Neutrophil (primary cell): ENCODE measurements around the gene FAHD1.

Experiments
- H3K27ac ChIP-seq: fragments of 200-600 bp; sonication (generic); 2 replicates; pipeline ENCODE4 v1.5.1; 2016; ENCODE audit warnings: mild to moderate bottlenecking, moderate library complexity
- H3K27me3 ChIP-seq: fragments of 200-600 bp; sonication (generic); 2 replicates; pipeline ENCODE4 v1.6.0; 2016; ENCODE audit warnings: mild to moderate bottlenecking
- H3K36me3 ChIP-seq: fragments of 200-600 bp; sonication (generic); 2 replicates; pipeline ENCODE4 v1.5.1; 2017
- H3K4me1 ChIP-seq, 2 experiments: fragments of 200-600 bp in 1 of 2; sonication (generic) in 1 of 2; 1 replicate in 1 of 2; 2 replicates in 1 of 2; pipeline versions ENCODE4 v1.5.1 to v1.6.1; 2013 to 2016; ENCODE audit warnings: low read depth in 1 of 2, low read length in 1 of 2, mild to moderate bottlenecking in 1 of 2, moderate library complexity in 1 of 2; ENCODE audit not compliant: control insufficient read depth in 1 of 2, insufficient read depth in 1 of 2
- H3K4me3 ChIP-seq, 2 experiments: fragments of 200-600 bp in 1 of 2; sonication (generic) in 1 of 2; 1 replicate in 1 of 2; 2 replicates in 1 of 2; pipeline ENCODE4 v1.5.1; 2013 to 2016; ENCODE audit warnings: low read depth in 1 of 2, low read length in 1 of 2, mild to moderate bottlenecking in 1 of 2, moderate library complexity in 1 of 2
- H3K9me3 ChIP-seq: fragments of 200-600 bp; sonication (generic); 2 replicates; pipeline ENCODE4 v1.5.1; 2016
- TF ChIP-seq, protein P1 (sequence below): fragments of 200-600 bp; sonication (generic); IDR thresholded peaks from 2 replicates; pipeline ENCODE4 v1.5.1; 2016; ENCODE audit warnings: antibody characterized with exemption

FAHD1 gene

DNA sequence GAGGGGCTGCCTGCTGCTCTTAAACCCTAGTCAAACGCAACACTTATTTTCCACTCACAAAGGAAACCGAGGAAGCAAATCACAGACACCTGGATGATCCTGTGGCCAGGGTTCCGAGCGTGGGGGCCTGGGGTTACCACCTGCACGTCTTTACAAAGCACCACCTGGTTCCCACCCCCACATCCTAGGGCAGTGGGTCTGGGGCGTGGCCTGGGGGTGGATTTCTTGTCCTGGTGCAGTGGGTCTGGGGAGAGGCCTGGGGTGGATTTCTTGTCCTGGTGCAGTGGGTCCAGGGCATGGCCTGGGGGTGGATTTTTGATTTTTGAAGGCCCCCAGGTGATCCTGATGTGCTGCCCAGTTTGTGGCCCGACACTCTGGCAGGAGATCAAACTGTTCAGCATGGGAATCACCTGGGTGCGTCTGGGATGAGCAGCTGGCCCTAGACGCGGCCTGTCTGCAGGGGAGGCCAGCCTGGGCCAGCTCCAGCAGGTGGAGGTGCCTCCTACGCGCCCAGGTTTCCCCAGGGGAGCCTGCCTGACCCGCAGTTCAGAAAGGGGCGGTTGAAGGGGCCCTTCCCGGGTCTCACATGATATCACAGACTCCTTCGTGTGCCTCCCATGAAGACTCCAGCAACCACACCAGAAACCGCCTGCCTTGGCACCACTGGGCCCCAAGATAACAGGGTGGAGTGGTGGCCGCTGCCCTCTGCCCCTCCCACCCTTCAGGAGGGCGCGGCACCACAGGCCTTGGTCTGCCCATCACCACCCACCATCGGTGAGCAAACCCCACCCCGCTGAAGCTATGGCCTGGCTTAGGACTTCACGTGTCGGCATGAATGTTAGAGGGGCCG lies 6.7 kb upstream of the FAHD1 start:
- H3K9me3 ChIP-seq: no peaks in the 10 kb centered on the region
- no peak overlapping the region for H3K4me3 ChIP-seq
- H3K36me3 ChIP-seq: peaks cover 74% of the 10 kb centered on the region
- H3K27ac ChIP-seq: no peak overlapping the region
- H3K4me1 ChIP-seq: peaks cover 3% of the 10 kb centered on the region in 2 experiments
- TF ChIP-seq, protein P1, sequence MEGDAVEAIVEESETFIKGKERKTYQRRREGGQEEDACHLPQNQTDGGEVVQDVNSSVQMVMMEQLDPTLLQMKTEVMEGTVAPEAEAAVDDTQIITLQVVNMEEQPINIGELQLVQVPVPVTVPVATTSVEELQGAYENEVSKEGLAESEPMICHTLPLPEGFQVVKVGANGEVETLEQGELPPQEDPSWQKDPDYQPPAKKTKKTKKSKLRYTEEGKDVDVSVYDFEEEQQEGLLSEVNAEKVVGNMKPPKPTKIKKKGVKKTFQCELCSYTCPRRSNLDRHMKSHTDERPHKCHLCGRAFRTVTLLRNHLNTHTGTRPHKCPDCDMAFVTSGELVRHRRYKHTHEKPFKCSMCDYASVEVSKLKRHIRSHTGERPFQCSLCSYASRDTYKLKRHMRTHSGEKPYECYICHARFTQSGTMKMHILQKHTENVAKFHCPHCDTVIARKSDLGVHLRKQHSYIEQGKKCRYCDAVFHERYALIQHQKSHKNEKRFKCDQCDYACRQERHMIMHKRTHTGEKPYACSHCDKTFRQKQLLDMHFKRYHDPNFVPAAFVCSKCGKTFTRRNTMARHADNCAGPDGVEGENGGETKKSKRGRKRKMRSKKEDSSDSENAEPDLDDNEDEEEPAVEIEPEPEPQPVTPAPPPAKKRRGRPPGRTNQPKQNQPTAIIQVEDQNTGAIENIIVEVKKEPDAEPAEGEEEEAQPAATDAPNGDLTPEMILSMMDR: no peak
- no peaks in the 10 kb centered on the region for H3K27me3 ChIP-seq

DNA sequence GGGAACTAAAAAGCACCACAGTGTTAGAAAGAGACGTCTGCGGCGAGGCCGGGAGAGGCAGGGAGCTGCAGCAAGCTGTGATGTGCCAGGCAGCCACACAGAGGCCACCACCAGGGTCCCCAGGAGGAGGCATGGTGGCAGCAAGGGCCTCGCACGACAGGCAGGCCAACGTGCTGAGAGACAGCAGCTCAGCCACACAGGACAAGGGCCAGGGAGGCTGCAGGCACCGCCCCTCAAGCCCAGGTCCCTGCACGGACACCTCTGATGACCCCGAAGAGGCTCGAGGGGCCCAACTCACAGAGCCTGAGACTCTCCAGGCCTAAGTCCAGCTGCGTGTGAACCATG lies 6.1 kb upstream of the FAHD1 start:
- TF ChIP-seq, protein P1: no peak
- Histone ChIP-seq H3K4me1 (peaks cover 9% of the 10 kb centered on the region in 2 experiments), H3K36me3 (peaks cover 70% of the 10 kb centered on the region), H3K27me3 (no peaks in the 10 kb centered on the region), H3K27ac (no peak overlapping the region), H3K4me3 (no peak overlapping the region), H3K9me3 (no peaks in the 10 kb centered on the region)

DNA sequence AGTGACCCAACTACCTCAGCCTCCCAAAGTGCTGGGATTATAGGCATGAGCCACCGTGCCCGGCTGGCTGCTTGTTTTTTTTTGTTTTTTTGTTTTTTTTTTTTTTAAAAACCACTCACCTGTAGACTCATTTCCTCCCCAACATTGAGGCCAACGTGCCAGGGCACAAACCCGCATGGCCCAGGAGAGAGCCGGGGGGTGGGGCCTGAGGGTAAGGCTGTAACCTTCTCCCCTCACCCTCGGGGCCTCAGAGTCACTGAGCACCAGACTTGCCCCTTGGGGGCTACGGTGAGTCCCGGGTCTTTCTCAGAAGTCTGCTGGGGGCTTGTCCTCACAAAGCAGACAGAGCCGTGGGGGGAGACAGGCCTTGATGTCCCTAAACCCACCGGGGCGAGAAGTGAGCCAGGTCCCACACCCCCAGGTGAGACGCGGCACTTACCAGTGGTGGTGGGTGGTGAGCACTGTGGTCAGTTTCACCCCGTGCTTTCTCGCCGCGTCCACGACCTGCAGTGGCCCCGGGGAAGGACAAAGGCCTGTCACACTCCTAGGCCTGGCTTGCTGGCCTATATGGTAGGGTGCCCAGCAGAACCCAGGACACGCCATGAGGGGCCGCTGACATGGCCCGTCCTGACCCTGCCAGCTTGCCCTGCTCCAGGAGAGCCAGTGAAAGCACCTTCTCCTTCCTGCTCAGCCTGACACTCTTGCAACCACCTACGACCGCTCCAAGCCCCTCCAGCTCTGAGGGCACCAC lies 5.0 kb upstream of the FAHD1 start:
- TF ChIP-seq, protein P1: no peak
- Histone ChIP-seq H3K4me1 (peaks cover 10 to 11% of the 10 kb centered on the region in 2 experiments), H3K27me3 (no peaks in the 10 kb centered on the region), H3K27ac (no peak overlapping the region), H3K4me3 (no peak overlapping the region), H3K36me3 (peaks cover 59% of the 10 kb centered on the region), H3K9me3 (no peaks in the 10 kb centered on the region)

DNA sequence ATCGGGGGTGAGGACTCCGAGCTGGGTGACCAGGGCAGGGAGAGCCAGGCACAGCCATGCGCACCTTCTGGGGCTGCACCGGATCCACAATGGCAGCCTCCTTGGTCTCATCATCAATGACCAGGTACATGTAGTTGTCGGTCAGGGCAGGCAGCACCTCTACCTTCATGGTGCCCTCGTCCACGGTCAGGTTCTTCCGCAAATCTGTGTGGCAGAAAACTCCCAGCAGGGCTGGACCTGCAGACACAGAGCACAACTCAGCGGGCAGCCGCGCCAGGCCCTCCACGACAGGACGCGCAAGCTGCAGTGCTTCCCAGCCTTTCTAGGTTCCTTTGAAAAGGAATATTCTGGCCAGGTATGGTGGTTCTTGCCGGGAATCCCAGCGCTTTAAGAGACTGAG lies 4.2 kb upstream of the FAHD1 start:
- H3K36me3 ChIP-seq: peaks cover 51% of the 10 kb centered on the region
- H3K4me3 ChIP-seq: no peak overlapping the region
- H3K27ac ChIP-seq: no peak overlapping the region
- H3K27me3 ChIP-seq: no peaks in the 10 kb centered on the region
- peaks cover 16 to 17% of the 10 kb centered on the region in 2 experiments for H3K4me1 ChIP-seq
- no peaks in the 10 kb centered on the region for H3K9me3 ChIP-seq
- TF ChIP-seq, protein P1: no peak

DNA sequence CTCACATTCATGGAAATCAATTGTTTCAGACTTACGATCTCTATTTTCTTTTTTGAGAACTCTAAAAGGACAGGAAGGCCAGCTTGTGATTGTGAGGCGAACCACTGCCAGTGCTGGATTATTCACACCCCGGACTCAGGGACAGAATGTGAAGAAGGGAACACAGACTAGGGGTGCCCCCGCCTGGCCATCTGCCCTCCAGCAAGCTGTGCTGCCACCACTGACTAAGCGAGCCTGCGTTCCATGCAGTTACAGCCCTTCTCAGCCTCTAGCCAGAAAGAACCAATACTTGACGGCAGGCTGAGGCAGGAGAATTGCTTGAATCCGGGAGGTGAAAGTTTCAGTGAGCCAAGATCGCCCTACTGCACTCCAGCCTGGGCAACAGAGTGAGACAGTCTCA lies 3.2 kb upstream of the FAHD1 start:
- TF ChIP-seq, protein P1: no peak
- Histone ChIP-seq H3K4me1 (peaks cover 17 to 19% of the 10 kb centered on the region in 2 experiments), H3K27ac (no peak overlapping the region), H3K27me3 (no peaks in the 10 kb centered on the region), H3K9me3 (no peaks in the 10 kb centered on the region), H3K4me3 (no peak overlapping the region), H3K36me3 (peaks cover 41% of the 10 kb centered on the region)
